ENCODE data around the gene CAMTA2.

The CAMTA2 gene

GRCh38 chr17:4946312-4946976, 41.0 kb downstream of the CAMTA2 start:
- no peak for DNase-seq

- no peak for DNase-seq
These were observed 41.6 kb downstream of the CAMTA2 start for GRCh38 chr17:4945944-4946280.

- peak; percentile 40 for DNase-seq
These were observed 42.1 kb downstream of the CAMTA2 start for GRCh38 chr17:4945176-4945943.

GRCh38 chr17:4944554-4945175, 42.8 kb downstream of the CAMTA2 start:
- no peak for DNase-seq

GRCh38 chr17:4944163-4944553, 43.3 kb downstream of the CAMTA2 start:
- DNase-seq: peak; percentile 24

GRCh38 chr17:4942760-4943508, 44.5 kb downstream of the CAMTA2 start:
- no peak for DNase-seq

GRCh38 chr17:4941319-4941610, 46.2 kb downstream of the CAMTA2 start:
- no peak for DNase-seq

- peak; percentile 45 for DNase-seq
These were observed 46.7 kb downstream of the CAMTA2 start for GRCh38 chr17:4940555-4941318.

- DNase-seq: peak; percentile 93
These were observed 47.5 kb downstream of the CAMTA2 start, which contains the start of the genes RNF167 and SLC25A11 for GRCh38 chr17:4939796-4940554. Gene RNF167 (plus strand): TSS chr17:4940268. CDS start chr17:4940910, 642 bp downstream. Gene SLC25A11 (minus strand): TSS chr17:4940046. CDS start chr17:4939910, 136 bp downstream.

GRCh38 chr17:4939546-4939795, 48.0 kb downstream of the CAMTA2 start:
- DNase-seq: no peak

GRCh38 chr17:4938688-4939545, 48.6 kb downstream of the CAMTA2 start:
- DNase-seq: no peak

GRCh38 chr17:4938069-4938491, 49.4 kb downstream of the CAMTA2 start:
- no peak for DNase-seq

- DNase-seq: no peak
These were observed 49.9 kb downstream of the CAMTA2 start for GRCh38 chr17:4937553-4937952.

- no peak for DNase-seq
These were observed 51.0 kb downstream of the CAMTA2 start for GRCh38 chr17:4936436-4936835.

GRCh38 chr17:4935650-4936049, 51.8 kb downstream of the CAMTA2 start:
- DNase-seq: no peak

GRCh38 chr17:4934173-4934979, 53.1 kb downstream of the CAMTA2 start:
- DNase-seq: no peak

- no peak for DNase-seq
These were observed 53.8 kb downstream of the CAMTA2 start for GRCh38 chr17:4933646-4934045.

- DNase-seq: no peak
These were observed 54.7 kb downstream of the CAMTA2 start for GRCh38 chr17:4932756-4933155.

- DNase-seq: no peak
These were observed 55.5 kb downstream of the CAMTA2 start, which contains the start of gene GP1BA for GRCh38 chr17:4931963-4932362. Gene GP1BA (plus strand): TSS chr17:4932277. CDS start chr17:4932605, 328 bp downstream.

GRCh38 chr17:4928881-4929280, 58.6 kb downstream of the CAMTA2 start:
- no peak for DNase-seq

Data from effector CD8-positive, alpha-beta T cell (primary cell).